SH-SY5Y (cell line): ENCODE results near the gene TNXB.

ENCODE experiments used
- GATA2 ChIP-seq: IDR thresholded peaks from 2 replicates; pipeline ENCODE4 v1.6.1; 2011; ENCODE audit warnings: mild to moderate bottlenecking, low read depth, low read length
- GATA3 ChIP-seq: IDR thresholded peaks from 2 replicates; pipeline ENCODE4 v1.6.1; 2011; ENCODE audit warnings: low read depth, mild to moderate bottlenecking, low read length, moderate library complexity

DNA sequence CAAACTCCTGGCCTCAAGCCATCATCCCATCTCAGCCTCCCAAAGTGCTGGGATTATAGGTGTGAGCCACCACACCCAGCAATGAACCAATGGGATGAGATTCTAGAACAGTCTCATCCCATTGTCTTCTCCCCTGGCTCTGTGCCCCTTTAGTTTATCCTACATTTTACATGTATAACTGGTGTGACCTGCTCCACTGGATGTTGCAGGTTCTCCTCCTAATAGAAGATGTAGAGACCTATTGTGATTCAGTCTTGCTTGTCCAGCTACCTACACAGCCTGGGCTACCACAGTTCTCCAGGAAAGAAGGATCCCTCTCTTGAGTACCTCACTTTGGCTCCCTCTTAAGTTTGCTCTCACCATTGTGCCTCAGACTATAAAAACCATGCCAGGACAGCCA lies 23.0 kb upstream of the TNXB start:
- no peak for TF ChIP-seq GATA2
- TF ChIP-seq GATA3, result no peak
